Choroid plexus epithelial cell (primary cell): Measurements from ENCODE around the gene P4HA2.

Source experiments
- DNase-seq: peaks from one replicate; pipeline ENCODE4 v3.0.0-alpha.2; 2010; ENCODE audit warnings: low read depth
- H3K4me3 ChIP-seq: 2 replicates; pipeline ENCODE4 v1.5.1; 2011; ENCODE audit warnings: low read depth, mild to moderate bottlenecking, control low read depth, low read length, moderate library complexity
- TF ChIP-seq, protein P1 (sequence below): conservative IDR thresholded peaks from 2 replicates; pipeline ENCODE4 v1.5.1; 2011; ENCODE audit warnings: low read depth, mild to moderate bottlenecking, control low read depth, inconsistent platforms, low read length, moderate library complexity

The P4HA2 gene

DNA sequence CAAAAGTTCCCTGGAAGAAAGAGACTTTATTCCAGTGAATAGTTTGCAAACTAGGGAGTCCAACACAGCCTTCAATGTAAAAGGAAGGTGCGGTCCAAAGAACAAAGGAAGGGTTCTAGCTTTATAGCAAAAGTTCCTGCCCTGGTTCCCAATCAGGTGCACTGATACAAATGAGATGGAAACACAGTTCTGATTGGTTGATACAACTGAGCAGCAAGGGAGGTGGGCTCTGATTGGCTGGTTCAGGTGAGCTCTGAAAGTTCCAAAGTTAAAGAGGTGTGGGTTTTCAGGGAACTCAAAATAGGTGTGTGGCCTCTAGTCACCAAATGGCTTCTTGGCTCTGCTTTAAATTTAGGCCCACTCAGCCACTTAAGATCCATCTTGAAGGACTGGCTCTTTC is 43.1 kb downstream of the P4HA2 start:
- no peak for DNase-seq
- TF ChIP-seq, protein P1, sequence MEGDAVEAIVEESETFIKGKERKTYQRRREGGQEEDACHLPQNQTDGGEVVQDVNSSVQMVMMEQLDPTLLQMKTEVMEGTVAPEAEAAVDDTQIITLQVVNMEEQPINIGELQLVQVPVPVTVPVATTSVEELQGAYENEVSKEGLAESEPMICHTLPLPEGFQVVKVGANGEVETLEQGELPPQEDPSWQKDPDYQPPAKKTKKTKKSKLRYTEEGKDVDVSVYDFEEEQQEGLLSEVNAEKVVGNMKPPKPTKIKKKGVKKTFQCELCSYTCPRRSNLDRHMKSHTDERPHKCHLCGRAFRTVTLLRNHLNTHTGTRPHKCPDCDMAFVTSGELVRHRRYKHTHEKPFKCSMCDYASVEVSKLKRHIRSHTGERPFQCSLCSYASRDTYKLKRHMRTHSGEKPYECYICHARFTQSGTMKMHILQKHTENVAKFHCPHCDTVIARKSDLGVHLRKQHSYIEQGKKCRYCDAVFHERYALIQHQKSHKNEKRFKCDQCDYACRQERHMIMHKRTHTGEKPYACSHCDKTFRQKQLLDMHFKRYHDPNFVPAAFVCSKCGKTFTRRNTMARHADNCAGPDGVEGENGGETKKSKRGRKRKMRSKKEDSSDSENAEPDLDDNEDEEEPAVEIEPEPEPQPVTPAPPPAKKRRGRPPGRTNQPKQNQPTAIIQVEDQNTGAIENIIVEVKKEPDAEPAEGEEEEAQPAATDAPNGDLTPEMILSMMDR: no peak

DNA sequence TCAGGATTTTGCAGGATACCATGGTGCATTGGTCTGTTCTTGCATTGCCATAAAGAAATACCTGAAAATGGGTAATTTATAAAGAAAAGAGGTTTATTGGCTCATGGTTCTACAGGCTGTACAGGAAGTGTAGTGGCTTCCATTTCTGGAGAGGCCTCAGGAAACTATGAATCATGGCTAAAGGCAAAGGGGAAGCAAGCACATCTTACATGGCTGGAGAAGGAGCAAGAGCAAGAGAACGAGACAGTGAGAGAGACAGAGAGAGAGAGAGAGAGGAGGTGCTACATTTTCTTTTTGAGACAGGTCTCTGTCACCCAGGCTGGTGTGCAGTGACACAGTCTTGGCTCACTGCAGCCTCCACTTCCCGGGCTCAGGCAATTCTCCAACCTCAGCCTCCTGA is 43.9 kb downstream of the P4HA2 start:
- TF ChIP-seq, protein P1: no peak
- H3K4me3 ChIP-seq: no peak overlapping the region
- peak; percentile 57 for DNase-seq

More for the DNA sequence above, 43.1 kb downstream of the P4HA2 start:
- no peak overlapping the region for H3K4me3 ChIP-seq

DNA sequence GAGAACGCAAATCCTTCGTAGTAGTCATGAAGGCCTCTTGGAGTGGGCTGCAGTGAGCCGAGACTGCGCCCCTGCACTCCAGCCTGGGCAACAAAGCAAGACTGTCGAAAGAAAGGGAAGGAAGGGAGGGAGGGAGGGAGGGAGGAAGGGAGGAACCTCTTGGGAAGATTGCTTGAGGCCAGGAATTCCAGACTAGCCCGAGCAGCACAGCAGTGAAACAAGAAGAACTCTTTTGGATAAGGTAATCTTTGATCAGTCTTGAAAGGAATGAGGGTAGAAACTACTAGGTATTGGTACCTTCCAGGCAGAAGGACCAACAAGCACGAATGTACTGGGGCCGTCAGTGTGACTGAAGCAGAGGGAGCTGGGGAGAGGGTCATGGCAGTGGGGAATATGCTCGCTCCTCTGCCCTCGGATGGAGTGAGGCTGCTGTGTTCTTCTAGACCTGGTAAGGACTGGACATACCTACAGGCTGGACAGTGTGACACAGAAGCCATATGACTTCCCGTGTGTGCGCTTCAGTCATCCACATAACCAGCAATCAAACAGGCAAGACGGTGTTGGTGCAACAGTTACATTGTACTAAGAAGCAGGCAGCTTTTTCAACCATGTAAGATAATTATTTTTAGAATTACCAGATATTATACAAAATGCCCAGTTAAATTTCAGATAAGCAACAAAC is 45.2 kb downstream of the P4HA2 start:
- no peak for DNase-seq
- TF ChIP-seq, protein P1: no peak
- no peak overlapping the region for H3K4me3 ChIP-seq

DNA sequence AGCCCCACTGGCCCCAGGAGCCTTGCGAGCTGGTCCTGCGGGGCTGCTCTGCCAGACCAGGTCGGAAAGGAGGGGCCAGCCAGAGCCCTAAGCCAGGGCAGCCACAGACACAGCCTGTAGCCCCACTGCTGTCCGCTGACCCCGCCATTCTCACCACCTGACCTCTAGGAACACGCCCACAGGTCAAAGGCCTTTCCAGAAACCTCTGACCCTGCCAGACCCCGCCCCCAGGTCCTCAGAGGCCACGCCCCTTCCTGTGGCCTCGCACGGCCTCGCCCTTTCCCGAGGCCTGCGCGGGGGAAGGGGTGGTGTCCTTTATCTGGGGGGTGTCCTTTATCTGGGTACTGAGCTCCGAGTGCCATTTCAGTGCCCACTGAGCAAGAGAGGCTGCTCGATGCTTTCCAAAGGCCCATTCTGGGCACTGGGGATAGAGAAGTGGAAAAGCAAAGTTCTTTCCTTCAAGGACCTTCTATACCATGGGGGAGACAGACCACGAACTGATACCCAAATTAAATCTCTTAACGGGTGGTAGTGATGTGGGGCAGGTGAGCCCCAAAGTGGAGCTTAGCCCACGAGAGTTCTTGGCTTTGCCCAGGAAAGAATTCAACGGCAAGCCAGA is 46.5 kb downstream of the P4HA2 start:
- DNase-seq: no peak

DNA sequence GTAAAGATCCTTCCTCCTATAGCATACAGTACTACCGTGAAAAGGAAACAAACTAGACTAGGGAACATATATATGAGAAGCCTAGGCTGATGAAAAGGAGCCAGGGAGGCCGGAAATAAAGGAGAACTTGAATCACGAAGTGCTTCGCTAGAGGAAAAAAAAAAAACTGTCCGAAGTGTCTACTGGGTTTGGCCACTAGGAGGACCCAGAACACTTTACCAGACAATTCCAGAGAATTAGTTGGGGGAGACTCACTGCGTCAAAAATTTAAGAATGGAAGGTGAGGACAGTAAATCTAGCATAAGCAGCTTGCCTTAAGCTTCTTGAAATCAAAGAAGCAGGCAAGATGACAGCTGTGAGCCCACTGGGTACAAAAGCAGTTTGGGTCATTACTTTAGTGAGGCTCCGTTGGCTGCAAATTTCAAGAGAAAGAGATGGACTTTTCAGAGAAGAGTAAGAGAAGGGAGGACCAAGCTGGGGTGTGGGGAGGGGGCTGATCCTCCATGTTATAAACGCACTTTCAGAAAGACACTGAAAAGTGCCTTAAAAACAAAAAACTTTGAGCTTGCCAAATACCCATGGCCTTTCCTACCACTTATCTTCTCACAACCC is 47.4 kb downstream of the P4HA2 start:
- TF ChIP-seq, protein P1: peak; percentile 85
- DNase-seq: peak; percentile 86
- no peak overlapping the region for H3K4me3 ChIP-seq

More for the DNA sequence above, 46.5 kb downstream of the P4HA2 start:
- no peak overlapping the region for H3K4me3 ChIP-seq
- TF ChIP-seq, protein P1: no peak

DNA sequence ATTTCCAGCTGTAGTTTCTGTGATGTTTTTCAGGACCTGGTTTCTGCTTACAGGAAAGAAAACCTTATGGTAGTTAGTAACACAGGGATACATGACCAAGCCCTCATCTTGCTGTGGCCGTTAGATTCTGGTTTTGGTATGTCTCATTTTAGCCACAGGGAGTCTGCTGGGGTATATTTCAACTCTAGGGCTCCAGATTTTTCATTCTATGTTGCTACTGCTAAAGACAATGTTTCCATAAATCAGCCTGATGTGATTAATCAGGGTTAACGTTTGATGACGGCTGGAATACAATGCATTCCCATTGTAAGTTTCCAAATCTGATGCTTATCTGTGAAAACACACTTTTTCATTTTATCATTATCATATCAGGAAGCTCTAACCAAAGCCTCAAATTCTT is 48.2 kb downstream of the P4HA2 start:
- TF ChIP-seq, protein P1: no peak
- H3K4me3 ChIP-seq: no peak overlapping the region
- DNase-seq: peak; percentile 16
